Activated effector memory CD4-positive, alpha-beta T cell treated with Interleukin-2 at 50 U/mL for 16 hours (primary cell): ENCODE data around the gene CASS4.

Experiments
- DNase-seq: peaks from one replicate; pipeline ENCODE4 v3.0.0-alpha.2; 2020

Gene CASS4

DNA sequence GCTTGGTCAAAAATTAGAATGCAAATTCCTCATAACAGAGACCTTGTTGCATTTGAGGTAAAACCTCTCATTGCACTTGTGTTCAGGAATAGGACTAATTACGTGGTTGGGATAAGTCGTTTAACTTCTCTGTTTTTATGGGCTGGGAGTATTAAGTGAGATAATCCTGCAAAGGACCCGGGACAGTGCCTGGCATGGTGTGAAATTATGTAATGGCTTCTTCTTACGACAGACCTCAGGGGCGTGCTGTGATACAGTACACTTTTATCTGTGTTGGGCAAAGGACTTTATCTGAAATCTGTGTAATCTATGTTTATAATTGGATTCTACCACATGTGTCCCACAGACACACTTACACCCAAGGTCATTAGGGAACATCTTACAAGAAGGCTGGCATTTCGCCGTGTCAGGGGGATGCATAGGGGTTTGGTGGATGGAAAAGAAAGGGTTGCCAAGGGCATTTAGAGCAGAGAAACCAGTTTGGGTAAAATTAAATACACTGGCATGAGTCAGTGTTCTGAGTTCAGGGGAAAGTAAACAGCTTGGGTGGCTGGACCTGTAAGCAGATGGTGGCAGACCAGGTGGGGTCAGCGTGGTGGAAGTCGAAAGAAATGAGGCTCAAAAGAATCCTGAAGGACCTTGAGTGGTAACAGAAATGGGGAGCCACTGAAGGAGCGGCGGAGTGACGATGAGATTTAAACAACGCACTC, 39.2 kb downstream of the CASS4 start:
- no peak for DNase-seq

DNA sequence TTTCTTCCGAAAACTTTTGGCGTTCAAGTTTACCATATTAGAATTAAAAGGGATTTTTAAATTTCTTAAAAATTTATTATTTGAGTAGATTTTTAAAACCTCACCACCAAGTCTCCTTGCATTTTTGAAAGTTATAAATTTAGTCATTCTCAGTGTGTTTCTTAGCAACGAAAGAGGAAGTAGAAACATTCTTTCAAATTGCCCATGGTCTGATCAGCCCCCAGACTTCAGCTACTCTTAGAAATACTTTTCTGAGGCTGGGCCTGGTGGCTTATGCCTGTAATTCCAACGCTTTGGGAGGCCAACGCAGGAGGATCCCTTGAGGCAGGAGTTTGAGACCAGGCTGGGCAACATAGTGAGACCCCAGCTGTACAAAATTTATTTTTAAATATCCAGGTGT, 41.3 kb downstream of the CASS4 start:
- DNase-seq, result no peak

DNA sequence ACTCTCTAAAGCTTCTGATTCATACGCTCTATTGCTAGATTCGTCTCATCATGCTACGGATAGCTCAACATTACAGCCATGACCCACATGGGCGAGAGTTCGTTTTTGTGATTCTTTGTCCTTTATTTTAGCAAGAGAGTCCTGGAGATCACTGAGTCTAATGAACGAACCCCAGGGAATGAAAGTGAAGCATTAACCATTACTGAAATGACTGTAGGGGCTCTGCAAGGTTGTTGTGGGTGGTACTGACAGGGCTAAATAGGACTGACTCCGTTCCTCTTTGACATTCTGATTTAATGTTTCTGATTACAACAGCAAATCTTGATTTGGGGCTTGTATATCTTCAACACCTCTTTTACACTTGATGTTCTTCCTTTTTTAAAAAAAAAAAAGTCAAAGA, 42.7 kb downstream of the CASS4 start:
- no peak for DNase-seq

DNA sequence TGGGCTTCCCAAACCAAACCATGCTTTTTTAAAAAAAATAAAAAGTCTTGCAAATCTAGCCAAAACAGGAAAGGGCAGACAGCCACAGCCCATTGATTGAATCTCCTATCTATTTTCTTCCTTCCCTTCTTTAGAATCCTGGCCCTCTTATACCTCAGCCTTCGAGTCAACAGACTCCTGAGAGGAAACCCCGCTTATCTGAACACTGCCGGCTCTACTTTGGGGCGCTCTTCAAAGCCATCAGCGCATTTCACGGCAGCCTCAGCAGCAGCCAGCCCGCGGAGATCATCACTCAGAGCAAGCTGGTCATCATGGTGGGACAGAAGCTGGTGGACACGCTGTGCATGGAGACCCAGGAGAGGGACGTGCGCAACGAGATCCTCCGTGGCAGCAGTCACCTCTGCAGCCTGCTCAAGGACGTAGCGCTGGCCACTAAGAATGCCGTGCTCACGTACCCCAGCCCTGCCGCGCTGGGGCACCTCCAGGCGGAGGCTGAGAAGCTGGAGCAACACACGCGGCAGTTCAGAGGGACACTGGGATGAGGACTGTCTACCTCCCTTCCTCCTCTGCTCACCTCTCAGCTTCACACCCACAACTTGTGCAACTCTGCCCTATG, 46.3 kb downstream of the CASS4 start:
- no peak for DNase-seq

DNA sequence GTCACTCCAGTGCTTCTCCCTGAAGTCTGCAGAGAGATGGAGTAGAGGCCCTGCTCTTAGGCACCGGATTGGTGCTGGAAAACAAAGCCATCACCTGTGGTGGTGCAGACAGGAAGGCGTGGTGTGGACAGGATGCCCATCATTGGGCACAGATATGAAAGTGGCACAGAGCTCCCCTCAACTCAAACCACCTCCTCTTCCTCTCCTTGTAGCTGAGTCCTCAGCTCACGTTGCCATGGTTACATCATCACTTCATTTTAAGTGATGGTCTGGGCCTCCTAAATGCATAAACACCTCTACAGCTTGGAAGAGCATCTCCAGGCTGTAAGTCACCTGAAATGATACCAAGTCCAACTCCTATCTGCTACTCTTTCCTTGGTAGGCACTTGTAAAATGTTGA, 48.4 kb downstream of the CASS4 start:
- peak; percentile 28 for DNase-seq

DNA sequence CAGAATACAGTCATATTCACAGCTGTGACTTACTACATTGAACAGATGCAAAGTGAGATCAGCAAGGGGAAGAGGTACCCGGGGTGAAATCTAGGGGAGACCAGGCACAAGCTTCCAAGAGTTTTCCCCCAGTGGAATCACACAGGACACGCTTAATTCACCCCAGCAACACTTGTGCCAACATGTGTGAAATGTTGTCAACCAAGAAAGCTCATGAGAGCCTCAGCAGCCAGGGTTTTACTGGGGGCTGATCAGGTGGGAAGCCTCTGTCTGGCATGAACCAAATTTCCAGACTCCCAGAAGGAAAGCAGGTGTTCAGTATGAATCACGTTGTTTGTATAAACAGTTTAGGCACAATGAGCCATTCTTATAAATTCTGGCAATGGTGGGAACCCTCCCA, 49.5 kb downstream of the CASS4 start:
- DNase-seq, result no peak

DNA sequence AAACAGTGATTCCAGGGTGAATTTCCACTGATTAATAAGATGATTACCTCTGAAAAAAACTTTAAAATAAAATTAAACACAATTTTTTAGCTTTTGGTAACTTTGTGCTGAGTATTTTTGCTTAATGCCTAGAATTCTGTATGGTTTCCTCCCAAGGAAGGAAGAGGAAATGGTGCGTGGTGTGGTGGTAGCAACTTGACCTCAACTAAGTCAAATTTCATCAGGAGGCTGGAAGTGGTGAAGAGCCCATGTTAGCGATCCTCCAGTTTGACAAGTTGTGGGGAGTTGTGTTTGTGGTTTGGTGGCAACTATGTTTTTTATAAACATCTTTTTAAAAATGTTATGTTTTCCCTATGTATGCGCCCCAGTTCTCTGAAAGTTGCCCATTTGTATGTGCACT, 51.4 kb downstream of the CASS4 start:
- no peak for DNase-seq

DNA sequence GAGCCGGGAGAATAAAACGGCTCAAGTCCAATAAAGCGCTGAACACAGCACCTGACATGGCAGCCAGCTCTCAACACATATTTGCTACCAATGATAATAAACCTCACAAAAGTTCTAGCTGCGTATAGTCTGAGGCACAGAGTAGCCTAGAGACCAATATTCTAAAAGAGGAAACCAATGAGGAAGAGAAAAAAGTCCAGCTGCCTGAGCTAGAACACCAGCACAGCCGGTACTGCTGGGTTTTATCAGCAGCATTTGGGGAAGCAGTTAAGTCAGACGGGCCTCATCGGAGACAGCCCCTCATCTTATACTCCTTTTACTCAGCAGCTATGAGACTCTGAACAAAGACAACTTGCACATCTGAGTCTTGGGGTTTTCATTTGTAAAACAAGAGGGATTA, 53.9 kb downstream of the CASS4 start:
- DNase-seq, result no peak

DNA sequence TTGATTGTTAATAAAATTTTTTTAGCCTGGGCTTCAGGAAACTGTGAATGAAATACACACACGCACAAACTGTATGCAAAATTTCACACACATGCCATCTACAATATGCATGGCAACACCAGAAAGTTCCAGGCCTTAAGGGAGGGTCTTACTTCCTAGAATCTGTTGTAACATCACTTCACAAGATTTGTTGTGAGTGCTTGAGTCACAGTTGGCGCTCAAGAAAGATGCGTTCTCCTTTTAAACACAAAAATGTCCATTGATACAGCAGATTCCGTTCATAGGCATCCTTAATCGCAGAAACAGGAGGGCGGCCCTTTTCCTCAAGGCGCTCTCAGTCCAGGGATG, 55.9 kb downstream of the CASS4 start:
- DNase-seq, result no peak

DNA sequence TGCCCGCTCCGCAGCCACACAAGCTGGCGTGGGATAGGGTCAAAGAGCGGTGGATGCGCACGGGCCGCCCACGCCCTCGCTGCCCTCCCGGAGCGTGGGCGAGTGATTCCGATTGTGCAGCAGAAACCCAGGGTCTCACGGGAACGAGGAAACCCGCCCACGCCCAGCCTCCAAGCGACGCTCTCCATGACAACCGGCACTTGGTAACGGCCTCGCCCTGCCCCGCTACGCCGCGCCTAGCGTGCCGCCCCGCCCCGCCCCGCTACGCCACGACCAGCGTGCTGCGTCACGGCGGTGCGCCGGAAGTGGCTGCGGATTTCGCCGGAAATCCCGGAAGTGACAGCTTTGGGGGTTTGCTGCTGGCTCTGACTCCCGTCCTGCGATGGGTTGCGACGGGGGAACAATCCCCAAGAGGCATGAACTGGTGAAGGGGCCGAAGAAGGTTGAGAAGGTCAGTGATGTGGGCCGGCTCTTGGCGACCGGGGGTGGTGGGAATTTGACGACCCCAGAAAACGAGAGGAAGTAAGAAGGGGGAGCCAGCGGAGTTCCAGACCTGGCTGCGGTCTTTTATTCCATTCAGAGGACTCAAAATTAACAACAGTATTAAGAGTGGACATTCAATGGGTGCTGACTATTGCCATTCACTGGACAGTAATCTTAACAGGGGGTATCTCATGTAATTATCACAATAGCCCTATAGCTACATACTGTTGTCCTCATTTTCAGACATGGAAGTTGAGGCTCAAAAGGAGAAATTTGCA, 56.4 kb downstream of the CASS4 start, which contains the start of gene RTF2:
Gene RTF2 (plus strand): TSS at position 312 of the 761 bp plus-strand sequence. CDS start 71 bp downstream, at position 383.
- DNase-seq, result peak; percentile 96

DNA sequence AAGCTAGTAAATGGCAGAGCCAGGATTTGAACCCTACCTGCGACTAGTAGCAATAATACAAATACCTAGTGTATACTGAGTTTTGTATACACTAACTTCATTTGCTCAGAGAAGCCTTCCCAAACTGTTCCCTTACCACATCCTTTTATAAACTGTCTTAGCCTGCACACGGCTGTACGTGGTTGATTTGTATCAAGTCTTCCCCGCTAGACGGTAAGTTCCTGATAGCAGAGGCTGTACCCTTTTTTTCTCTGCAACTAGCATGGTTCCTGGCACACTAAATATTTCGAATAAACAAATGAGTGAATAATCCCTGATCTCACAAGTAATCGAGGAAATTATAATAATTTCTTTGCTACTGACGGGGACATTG, 57.0 kb downstream of the CASS4 start:
- no peak for DNase-seq

DNA sequence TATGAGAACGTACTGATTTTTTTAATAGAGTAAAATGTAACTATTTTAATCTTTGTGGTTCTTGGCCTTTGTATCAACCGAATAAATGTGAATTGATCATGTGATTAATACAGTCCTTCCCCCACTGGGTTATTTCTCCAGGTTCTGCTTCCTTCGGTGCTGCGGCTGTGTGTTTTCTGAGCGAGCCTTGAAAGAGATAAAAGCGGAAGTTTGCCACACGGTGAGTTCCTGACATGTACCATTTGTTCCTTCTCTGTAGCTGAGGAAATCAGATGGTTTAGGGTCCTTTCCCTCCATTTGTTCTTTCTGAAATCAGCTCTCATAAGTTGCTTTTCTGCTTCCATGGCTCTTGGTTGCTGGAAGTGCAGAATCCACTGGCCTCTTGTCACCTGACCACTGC, 71.9 kb downstream of the CASS4 start:
- DNase-seq, result no peak

DNA sequence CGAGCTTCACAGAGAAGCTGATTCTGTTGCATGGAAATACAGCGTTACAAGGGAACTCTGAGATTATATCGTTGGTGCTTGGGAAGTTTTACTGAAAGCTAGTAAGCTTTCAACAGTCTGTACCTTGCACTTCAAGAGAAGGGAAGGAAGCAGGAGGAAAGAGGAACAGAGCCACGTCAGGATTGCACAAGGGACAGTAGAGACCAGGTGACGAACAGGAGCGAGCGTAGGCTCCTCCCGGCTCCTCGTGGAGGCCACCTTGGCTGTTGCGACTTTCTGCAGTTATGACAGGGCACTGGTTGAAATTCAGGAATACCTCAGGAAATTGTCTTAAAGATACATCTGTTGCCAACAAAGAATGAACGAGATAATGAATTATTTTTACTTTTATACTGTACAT, 75.2 kb downstream of the CASS4 start:
- DNase-seq, result no peak

DNA sequence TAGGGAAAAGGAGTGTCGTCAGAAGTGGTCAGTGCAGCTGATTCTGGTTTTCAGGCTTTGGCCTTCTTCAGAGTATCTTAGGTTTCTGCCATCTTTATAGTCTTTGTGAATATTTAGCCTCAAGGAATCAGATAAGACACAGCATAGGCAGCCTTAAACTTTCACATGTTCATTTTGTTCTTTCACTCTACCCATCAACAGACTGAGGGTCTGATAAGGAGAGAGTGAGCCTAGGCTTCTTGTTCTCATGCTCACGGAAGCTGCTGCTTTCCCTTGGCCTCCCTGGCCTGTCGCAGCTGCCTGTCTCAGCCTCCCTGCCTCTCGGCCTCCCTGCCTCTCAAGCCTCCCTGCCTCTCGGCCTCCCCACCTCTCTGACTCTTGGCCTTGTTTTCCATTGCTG, 76.5 kb downstream of the CASS4 start:
- no peak for DNase-seq

DNA sequence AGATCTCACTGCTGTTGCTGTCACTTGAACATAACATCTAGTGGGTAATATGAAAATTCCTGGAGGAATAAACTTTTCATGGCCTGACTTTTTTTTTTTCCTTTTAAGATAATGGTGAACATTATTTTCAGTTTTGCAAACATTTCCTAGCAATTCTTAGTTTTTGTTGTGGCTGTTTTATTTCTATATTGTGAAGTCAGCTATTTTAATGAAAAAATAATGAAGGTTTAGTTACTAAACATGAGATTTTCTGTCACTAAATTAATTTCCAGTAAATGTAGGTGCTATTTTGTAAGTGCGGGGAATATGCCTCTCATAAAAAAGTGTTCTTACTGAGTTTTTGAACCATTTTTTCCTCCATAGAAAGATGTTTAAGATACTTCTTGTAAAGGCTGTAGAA, 89.1 kb downstream of the CASS4 start:
- DNase-seq, result no peak

DNA sequence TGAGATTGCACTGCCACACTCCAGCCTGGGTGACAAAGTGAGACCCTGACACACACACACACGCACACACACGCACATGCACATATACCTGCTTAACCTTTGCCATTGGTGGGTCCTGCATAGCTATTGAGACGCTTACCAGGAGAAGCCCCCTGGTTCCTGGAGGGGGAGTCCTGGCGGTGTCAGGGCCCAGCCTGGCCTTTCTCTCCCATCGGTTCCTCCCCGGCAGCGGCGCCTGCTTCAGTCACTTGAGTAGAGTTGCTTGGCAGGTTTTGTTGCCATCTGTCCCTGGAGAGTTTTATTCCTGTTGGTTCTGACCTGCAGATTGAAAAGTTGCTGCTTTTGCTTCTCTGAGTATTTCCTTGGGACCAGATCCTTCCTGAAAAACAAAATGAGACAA, 91.9 kb downstream of the CASS4 start:
- no peak for DNase-seq

DNA sequence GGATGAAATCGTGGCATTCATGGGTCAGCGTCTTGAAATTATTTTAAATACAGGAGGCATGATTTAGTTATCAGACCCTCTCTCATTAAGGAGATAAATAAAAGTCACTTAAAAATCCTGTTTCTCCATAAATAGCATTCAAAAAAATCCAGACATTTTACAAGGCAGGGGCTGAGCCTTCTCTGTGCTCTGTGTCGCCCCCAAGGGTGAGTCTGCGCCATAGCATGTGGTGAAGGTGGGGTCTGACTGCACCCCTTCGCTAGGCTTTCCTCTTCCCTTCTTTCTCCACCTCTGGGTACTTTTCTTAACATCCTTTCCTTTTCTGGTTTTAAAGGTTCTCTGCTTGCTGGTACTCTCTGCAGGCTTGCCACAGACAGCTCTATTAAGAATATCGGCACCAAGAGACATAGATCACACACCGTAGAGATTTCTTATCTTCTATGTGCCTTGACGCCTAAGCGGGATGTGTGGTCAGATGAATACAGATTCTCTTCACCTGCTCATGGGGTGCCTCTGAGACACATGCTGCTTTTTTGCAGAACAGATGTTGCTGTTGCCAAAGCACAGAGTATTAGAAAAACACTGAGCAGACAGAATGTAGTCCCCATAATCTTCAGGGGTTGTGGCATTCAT, 92.4 kb downstream of the CASS4 start:
- DNase-seq, result no peak

DNA sequence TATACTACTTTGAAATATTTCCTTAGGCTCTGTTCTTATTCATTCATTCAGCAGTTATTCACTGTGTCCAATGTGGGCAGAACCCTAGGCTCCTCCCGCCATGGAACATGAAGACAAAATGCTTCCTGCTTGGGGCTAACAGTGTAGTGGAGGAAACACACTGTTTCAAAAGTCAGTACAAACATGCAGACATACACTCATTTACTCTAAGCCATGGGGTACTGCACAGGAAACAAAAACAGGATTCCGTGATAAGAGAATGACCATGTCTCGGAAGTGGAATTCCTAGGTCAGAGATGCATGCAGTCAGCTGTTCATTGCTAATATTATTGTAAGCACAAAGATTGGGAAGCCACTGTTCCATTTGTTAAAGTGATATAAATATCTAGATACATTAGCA, 94.0 kb downstream of the CASS4 start:
- no peak for DNase-seq
